ENCODE measurements around the gene CEP170B.

GRCh38 chr14:104816616-104816884 is 48.5 kb upstream of the CEP170B start:
- no peak for TF ChIP-seq CTCF (IDR thresholded peaks at IDR 0.05)
- TF ChIP-seq POLR2A (IDR thresholded peaks at IDR 0.05), result no peak
- TF ChIP-seq POLR2AphosphoS5 (IDR thresholded peaks at IDR 0.05), result no peak

Measured in prostate gland (tissue), 2 donors.